GM19035 (cell line): Measurements from ENCODE around the gene CRAT.

Experiments
- ATAC-seq: cut with Tn5 transposase; IDR thresholded peaks from one replicate; pipeline ENCODE4 v1.9.1; 2021; ENCODE audit not compliant: unreplicated experiment

Gene CRAT

GRCh38 chr9:129093602-129094386 is 16.8 kb downstream of the CRAT start:
- no peak for ATAC-seq

GRCh38 chr9:129089246-129089645 is 21.3 kb downstream of the CRAT start:
- no peak for ATAC-seq

- no peak for ATAC-seq
These were observed 26.5 kb downstream of the CRAT start for GRCh38 chr9:129084087-129084486.

- no peak for ATAC-seq
These were observed 29.1 kb downstream of the CRAT start for GRCh38 chr9:129081388-129081904.

- peak; percentile 93 for ATAC-seq
These were observed 29.8 kb downstream of the CRAT start, which contains the start of gene DOLPP1 for GRCh38 chr9:129080601-129081387. Gene DOLPP1 (plus strand): TSS chr9:129081111. CDS start chr9:129081132, 21 bp downstream.

- ATAC-seq: no peak
These were observed 30.3 kb downstream of the CRAT start for GRCh38 chr9:129080298-129080600.

GRCh38 chr9:129079829-129080228 is 30.8 kb downstream of the CRAT start:
- ATAC-seq: no peak

GRCh38 chr9:129078691-129079503 is 31.7 kb downstream of the CRAT start:
- no peak for ATAC-seq

- no peak for ATAC-seq
These were observed 33.4 kb downstream of the CRAT start for GRCh38 chr9:129077236-129077635.

GRCh38 chr9:129076640-129077037 is 34.0 kb downstream of the CRAT start:
- ATAC-seq: no peak

- no peak for ATAC-seq
These were observed 34.5 kb downstream of the CRAT start for GRCh38 chr9:129075996-129076639.

- no peak for ATAC-seq
These were observed 36.5 kb downstream of the CRAT start for GRCh38 chr9:129074106-129074505.

GRCh38 chr9:129073404-129073803 is 37.2 kb downstream of the CRAT start:
- no peak for ATAC-seq

- ATAC-seq: no peak
These were observed 38.4 kb downstream of the CRAT start for GRCh38 chr9:129072171-129072570.

- ATAC-seq: no peak
These were observed 39.0 kb downstream of the CRAT start for GRCh38 chr9:129071526-129072126.

- ATAC-seq: no peak
These were observed 39.7 kb downstream of the CRAT start for GRCh38 chr9:129070696-129071525.

- ATAC-seq: no peak
These were observed 40.5 kb downstream of the CRAT start for GRCh38 chr9:129069862-129070641.

GRCh38 chr9:129068990-129069861 is 41.4 kb downstream of the CRAT start:
- no peak for ATAC-seq
